Measurements from ENCODE around the gene VSTM4. TPM values are rescaled to one million over a fixed set of nuclear protein-coding genes. Genes with fewer than 3 reads are reported as not detected.

Gene VSTM4
- total RNA-seq, 1 experiment from 2014 or later: not detected

GRCh38 chr10:49038711-49039110 is 76.6 kb downstream of the VSTM4 start:
- DNase-seq: no peak
- Mint-ChIP-seq H3K4me3 (ENCODE audit: unreplicated experiment) (no peak overlapping the region), H3K9me3 (ENCODE audit: unreplicated experiment) (no peaks in the 10 kb centered on the region), H3K27ac (ENCODE audit: unreplicated experiment) (no peak overlapping the region), H3K27me3 (ENCODE audit: insufficient read depth, unreplicated experiment) (peaks cover 18% of the 10 kb centered on the region), H3K36me3 (ENCODE audit: insufficient read depth, unreplicated experiment) (no peaks in the 10 kb centered on the region), H3K4me1 (ENCODE audit: low read depth, unreplicated experiment) (no peaks in the 10 kb centered on the region)
- Histone ChIP-seq H3K4me1 (no peaks in the 10 kb centered on the region), H3K9me3 (no peaks in the 10 kb centered on the region), H3K4me3 (ENCODE audit: low read depth, low read length) (no peak overlapping the region), H3K36me3 (ENCODE audit: control insufficient read depth, insufficient read depth, low read length) (no peaks in the 10 kb centered on the region), H3K27me3 (replicated peaks; ENCODE audit: control insufficient read depth, insufficient read depth, low read length) (peaks cover 2% of the 10 kb centered on the region; the same call in 1 of the 2 replicates)
- no peak for TF ChIP-seq CTCF (IDR thresholded peaks at IDR 0.05; ENCODE audit: insufficient read depth in 1 of 2, low read depth in 1 of 2, low read length in 1 of 2, severe bottlenecking in 1 of 2, unreplicated experiment in 1 of 2)
- no TSS peak for BruUV-seq (replicated peaks)
- intact Hi-C loops (cut with micrococcal nuclease; ENCODE audit: unreplicated experiment): no loop called here
- ChIA-PET CTCF (no interaction called here), POLR2A (no interaction called here)

- peaks cover 2% of the 10 kb centered on the region; the same call in 1 of the 2 replicates for H3K27me3 ChIP-seq (replicated peaks; ENCODE audit: control insufficient read depth, insufficient read depth, low read length)
- DNase-seq: no peak
- intact Hi-C loops (cut with micrococcal nuclease; ENCODE audit: unreplicated experiment): no loop called here
- H3K27ac Mint-ChIP-seq (ENCODE audit: unreplicated experiment): no peak overlapping the region
- no peaks in the 10 kb centered on the region for H3K36me3 Mint-ChIP-seq (ENCODE audit: insufficient read depth, unreplicated experiment)
- H3K4me1 ChIP-seq: no peaks in the 10 kb centered on the region
- POLR2A ChIA-PET: no interaction called here
- H3K4me3 ChIP-seq (ENCODE audit: low read depth, low read length): no peak overlapping the region
- H3K36me3 ChIP-seq (ENCODE audit: control insufficient read depth, insufficient read depth, low read length): no peaks in the 10 kb centered on the region
- BruUV-seq (replicated peaks): no TSS peak
- TF ChIP-seq CTCF (IDR thresholded peaks at IDR 0.05; ENCODE audit: insufficient read depth in 1 of 2, low read depth in 1 of 2, low read length in 1 of 2, severe bottlenecking in 1 of 2, unreplicated experiment in 1 of 2): no peak
- CTCF ChIA-PET: no interaction called here
- H3K27me3 Mint-ChIP-seq (ENCODE audit: insufficient read depth, unreplicated experiment): peaks cover 16% of the 10 kb centered on the region
- no peak overlapping the region for H3K4me3 Mint-ChIP-seq (ENCODE audit: unreplicated experiment)
- no peaks in the 10 kb centered on the region for H3K9me3 ChIP-seq
- no peaks in the 10 kb centered on the region for H3K9me3 Mint-ChIP-seq (ENCODE audit: unreplicated experiment)
- H3K4me1 Mint-ChIP-seq (ENCODE audit: low read depth, unreplicated experiment): no peaks in the 10 kb centered on the region
These were observed 78.1 kb downstream of the VSTM4 start for GRCh38 chr10:49037187-49037586.

- CTCF ChIA-PET: no interaction called here
- Mint-ChIP-seq H3K4me1 (ENCODE audit: low read depth, unreplicated experiment) (no peaks in the 10 kb centered on the region), H3K27me3 (ENCODE audit: insufficient read depth, unreplicated experiment) (peaks cover 14% of the 10 kb centered on the region), H3K36me3 (ENCODE audit: insufficient read depth, unreplicated experiment) (no peaks in the 10 kb centered on the region), H3K4me3 (ENCODE audit: unreplicated experiment) (no peak overlapping the region), H3K27ac (ENCODE audit: unreplicated experiment) (no peak overlapping the region), H3K9me3 (ENCODE audit: unreplicated experiment) (no peaks in the 10 kb centered on the region)
- POLR2A ChIA-PET: no interaction called here
- BruUV-seq (replicated peaks): no TSS peak
- intact Hi-C loops (cut with micrococcal nuclease; ENCODE audit: unreplicated experiment): no loop called here
- peaks cover 2% of the 10 kb centered on the region; the same call in 1 of the 2 replicates for H3K27me3 ChIP-seq (replicated peaks; ENCODE audit: control insufficient read depth, insufficient read depth, low read length)
- no peak for DNase-seq
- no peaks in the 10 kb centered on the region for H3K9me3 ChIP-seq
- no peaks in the 10 kb centered on the region for H3K4me1 ChIP-seq
- no peak for TF ChIP-seq CTCF (IDR thresholded peaks at IDR 0.05; ENCODE audit: insufficient read depth in 1 of 2, low read depth in 1 of 2, low read length in 1 of 2, severe bottlenecking in 1 of 2, unreplicated experiment in 1 of 2)
- no peak overlapping the region for H3K4me3 ChIP-seq (ENCODE audit: low read depth, low read length)
- no peaks in the 10 kb centered on the region for H3K36me3 ChIP-seq (ENCODE audit: control insufficient read depth, insufficient read depth, low read length)
These were observed 78.7 kb downstream of the VSTM4 start for GRCh38 chr10:49036638-49037037.
